Measurements from ENCODE around the gene SHANK2.

SHANK2 gene

DNA sequence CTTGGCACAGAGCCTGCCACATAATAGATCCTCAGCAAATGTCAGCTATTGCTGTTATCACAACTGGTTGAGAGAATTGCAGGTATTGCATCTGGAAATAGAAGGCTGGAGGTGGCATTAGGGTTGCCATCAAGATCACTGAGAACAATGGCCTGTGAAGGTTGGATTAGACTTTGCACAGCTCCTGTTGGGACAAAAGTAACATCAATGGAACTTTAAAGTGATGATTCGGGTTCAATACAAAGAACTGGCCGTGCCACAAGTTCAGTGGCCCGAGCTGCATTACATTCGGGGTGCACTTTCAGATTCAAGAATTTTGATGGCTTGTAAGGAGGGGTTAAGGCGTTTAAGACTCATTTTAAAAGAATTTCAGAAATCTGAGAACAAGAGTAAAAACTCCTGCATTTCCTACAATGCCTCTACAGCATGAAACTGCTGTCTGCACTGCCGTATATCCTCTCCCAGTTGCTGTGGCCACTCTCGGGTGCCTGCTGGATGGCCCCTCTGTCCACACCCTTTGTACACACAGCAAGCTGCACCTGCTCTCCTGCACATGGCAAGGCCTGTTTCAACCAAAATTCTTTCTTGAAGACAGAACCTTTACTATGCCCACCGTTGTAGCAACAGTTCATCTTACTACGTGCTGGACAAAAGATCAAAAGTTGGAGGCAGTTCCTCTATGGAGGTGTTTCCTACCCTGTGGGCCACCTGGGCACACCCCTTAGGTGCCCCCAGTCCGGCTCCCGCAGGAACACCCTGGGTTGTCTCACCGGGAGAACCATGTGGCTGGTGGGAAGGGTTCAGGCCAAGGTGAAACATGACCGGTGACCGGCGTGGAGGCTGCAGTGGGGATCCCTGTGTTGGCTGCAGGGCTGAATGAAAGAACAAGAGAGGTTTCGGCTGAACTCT is 17.5 kb upstream of the SHANK2 start:
- no peak for DNase-seq (ENCODE audit: low spot score)

DNA sequence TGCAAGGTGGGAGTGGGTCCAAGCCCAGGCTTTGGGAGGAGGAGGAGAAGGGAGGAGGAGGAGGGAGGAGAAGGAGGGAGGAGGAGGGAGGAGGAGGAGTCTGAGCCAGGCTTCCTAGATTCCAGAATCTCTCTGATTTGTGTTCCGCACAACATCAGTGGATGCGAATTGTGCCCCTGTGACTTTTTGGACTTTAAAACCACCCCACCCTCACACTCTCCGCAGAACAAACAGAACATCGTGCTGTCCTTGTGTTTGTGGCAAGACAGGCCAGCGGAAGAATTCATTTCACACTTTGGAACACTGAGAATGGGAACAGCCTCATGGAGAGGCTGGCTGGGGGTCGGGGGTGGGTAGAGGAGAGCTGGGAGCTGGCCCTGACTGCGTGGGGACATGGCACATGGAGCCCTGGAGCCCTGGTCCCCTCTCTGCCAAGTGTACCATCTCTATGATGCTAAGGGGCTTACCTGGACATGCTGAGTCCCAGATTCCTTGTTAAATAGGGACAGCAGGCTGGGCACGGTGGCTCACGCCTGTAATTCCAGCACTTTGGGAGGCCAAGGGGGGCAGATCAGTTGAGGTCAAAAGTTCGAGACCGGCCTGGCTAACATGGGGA is 16.4 kb upstream of the SHANK2 start:
- DNase-seq (ENCODE audit: low spot score) = no peak

DNA sequence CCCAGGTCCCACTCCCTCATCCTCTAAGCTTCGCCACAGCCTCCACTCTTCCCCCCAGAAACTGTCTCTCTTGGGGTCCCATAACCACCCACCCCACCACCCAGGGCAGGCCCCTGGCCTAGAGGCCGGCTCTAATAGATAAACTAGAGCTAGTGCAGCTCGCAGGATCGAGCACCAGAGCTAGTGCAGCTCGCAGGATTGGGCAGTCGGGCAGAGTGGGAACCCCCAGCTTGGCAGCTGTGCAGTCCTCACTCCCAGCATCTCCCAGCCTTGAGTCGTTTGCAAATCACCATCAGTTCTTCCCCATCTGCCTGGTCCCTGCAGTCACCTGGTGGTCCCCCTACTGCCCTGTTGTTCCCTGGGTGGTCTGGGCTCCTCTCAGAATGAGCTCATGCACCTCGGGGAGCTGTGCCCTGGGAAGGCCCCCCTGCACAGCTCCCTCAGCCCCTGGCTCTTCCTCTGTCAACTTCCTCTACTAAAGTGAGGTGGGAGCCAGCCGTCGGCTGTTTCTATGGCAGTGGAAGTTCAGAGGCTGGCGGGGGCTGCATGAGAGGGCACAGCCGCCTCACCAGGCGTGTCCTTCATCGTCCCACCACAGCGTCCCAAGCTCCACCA is 15.5 kb upstream of the SHANK2 start:
- no peak for DNase-seq (ENCODE audit: low spot score)

DNA sequence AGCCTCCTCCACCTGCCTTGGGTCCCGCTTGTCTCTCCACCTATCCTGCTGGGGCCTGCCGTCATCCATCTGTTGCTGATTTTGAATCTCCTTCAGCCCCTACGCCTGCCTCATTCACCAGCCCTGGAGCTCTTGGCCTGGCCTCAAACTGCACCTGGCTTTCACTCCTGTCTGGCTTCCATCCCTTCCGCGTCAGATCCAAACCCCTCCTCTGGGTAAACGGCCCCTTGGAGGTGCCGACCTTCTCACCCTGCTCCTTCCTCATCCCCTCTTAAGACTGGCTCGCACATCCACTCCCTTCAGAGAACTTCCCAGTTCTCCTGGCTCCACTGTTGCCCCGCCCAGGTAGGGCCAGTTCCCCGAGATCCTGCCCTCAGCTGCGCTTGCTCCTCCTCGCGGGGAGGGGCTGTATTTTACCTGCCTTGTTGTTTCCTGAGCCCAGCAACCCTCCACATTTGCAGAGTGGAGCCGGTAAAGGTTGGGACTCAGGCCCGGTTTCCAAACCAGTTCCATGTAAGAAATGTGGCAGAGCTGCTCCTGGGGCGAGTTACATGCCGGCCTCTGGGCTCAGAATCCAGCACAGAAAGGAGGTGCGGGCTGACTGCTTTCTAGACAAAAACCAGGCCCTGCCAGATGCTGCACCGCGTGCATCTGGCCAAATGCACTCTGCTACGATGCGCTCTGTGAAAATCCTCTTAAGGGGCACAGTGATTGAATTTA is 13.9 kb upstream of the SHANK2 start:
- DNase-seq (ENCODE audit: low spot score) = no peak

DNA sequence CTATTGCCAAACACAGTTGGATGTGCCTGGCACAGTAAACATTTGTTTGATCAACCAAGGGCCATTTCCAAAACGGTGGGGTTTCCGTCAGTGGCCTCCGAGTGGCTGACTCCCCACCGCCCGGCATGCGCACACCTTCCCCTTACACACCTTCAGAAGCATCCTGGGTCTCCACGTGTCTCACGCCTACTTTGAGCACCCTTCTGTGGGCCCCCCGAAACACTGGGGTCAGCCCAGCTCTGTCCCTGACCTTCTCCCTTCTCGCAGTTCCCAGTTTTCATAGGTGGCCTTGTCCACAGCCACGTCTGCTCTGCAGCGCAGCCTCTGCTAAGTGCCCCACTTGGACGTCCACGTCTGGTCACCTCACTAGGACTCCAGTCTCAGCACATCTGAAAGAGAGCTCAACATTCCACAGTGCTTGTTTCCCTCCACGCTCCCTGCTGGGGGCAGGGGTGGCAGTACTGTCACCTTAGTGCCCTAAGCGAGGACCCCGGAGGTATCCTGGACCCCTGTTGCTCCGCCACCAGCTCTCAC is 13.2 kb upstream of the SHANK2 start:
- DNase-seq (ENCODE audit: low spot score) = no peak

DNA sequence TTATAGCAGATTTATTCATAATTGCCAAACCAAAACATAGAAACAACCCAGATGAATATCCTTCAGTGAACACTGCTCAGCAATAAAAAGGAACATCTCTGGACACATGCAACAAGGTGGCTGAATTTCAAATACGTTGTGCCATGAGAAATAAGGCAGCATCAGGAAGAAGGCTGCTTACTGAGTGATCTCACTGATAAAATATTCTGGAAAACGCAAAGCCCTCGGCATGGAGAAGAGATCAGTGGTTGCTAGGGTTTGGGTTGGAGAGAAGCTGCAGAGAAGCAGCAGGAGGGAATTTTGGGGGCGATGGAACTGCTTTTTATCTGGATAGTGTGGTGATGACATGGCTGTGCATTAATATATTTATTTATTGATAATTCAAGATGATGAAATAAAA is 11.0 kb upstream of the SHANK2 start:
- DNase-seq (ENCODE audit: low spot score) = no peak

DNA sequence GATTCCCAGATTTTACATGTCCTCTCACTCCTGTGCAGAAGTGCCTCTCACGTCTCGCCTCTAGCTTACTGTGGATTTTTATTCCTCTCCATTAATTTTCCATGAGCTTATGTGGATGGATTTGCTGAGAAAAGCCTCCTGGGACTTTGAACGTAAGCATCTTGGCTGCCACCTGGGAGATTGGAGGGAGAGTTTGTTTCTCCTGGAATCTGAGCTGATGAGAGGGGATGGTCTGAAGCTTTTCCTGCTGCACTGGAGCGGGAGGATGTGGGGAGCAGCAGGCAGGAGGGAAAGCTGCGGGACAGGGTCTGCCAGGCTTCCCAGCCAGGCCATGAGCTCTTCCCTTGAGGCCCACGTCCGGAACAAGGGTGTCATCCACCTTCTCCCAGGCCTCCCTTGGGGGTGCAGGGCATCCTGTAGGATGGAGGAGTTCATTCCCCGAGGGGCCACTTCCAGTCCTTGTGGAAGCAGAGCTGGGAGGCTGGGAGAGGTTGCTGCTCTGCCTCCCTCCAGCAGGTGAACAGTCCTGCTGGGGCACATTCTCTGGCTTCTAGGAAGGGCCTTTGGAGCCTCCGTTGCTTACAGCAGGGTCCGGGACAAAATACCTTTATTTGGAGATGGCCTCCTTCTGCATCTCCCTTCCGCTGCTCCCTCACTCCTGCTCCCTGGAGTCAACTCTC is 3.6 kb upstream of the SHANK2 start:
- DNase-seq (ENCODE audit: low spot score) = no peak

DNA sequence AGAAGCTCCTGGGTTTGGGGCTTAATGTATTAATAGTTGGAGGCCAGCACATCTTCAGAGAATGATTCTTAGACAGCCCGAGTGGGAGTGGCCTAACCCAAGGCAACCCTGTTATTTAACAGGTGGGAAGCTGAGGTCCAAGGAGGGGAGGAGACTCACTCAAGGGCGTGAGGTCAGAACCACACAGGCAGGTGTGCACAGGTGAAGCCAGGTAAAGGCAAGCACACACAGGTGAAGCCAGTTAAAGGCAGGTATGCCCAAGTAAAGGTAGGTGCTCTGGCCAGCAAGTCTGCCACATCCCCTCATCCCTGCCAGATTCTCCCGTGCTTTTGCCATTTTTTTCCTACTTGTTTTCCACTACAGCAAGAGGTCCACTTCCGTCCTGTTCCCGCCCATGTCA is 2.9 kb upstream of the SHANK2 start:
- DNase-seq (ENCODE audit: low spot score) = no peak

DNA sequence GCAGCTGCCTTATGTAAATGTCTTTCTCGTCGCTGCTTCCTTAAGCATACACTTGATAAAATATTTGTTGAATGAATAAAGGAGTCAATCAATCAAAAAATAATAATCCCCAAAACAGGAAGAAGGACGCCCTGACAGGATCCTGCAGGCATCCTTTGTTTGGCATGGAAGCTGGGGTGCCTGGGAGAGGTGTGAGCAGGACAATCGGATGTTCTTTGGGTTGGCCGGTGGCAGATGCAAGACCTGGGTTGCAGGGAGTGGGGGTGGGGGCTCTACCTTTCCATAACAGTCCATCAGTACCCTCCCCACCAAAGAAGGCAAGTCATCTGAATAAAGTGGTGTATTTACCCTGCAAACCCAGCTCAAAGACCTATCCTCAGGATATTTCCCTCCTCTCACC is 1.4 kb upstream of the SHANK2 start:
- no peak for DNase-seq (ENCODE audit: low spot score)

DNA sequence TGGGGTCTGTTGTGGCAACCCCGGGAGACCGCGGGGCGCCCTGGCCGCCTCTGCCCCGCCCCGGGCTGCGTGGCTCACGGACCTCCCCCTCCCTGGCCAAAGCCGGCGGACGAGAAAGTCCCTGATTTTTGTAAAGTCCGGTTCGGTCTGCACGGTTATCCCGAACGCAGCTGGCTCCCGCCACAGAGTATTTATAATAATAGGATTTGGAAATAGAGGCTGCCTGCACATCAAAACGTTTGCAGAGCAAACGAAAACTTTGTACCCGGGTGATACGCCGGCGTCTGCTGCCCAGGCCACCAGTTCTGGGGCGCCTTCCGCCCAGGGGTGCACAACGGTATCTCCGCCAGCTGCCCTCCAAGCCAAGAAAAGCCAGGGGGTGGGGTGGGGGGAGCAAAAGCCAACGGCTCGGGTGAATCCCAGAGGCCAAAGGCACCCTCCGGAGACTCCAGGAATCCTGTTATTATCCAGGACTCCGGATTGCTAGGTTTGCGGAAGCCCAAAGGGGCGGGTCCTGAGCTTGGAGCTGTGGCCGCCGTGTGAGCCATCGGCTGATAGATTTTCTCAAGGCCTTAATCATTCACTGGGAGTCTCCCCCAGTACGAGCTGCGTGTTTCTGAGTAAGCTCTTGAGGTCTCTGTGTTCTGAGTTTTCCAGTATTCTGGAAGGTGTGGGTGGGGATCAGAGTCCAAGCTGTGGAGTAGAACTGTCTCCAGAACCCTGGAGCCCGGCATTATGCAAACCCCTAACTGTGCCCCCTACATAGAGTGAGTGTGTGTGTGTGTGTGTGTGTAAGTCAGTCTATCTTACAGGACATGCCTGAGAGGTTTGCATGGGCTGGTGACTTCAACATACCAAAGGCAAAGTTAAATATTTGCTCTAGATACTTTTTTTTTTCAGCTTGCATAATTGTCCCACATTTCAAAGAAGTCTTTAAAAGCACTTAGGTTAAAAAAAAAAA is 673 bp upstream of the SHANK2 start:
- no peak for DNase-seq (ENCODE audit: low spot score)

DNA sequence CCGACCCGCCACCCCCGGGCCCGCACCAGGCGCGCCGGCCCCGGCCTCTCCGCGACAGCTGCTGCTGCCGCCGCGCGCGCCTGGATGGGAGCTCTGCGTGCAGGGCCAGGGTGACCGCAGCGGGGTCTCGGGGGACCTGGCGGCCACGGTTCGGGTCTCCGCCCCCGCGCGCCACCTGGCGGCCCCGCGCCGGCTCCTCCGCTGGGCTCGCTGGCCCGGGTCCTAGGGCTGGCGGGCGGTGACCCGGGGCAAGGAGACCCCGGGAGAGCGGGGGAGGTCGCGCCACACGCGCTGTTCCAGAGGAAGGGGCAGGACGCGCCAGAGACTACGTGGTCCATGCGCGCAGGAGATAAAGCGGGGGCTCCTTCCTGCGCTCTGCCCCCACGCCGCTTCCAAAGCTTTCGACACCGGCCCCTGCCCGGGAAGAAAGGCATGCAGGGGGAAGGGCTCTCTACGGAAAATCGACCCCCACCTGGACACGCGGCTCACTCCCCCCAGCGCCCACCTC is 562 bp downstream of the SHANK2 start:
- no peak for DNase-seq (ENCODE audit: low spot score)

DNA sequence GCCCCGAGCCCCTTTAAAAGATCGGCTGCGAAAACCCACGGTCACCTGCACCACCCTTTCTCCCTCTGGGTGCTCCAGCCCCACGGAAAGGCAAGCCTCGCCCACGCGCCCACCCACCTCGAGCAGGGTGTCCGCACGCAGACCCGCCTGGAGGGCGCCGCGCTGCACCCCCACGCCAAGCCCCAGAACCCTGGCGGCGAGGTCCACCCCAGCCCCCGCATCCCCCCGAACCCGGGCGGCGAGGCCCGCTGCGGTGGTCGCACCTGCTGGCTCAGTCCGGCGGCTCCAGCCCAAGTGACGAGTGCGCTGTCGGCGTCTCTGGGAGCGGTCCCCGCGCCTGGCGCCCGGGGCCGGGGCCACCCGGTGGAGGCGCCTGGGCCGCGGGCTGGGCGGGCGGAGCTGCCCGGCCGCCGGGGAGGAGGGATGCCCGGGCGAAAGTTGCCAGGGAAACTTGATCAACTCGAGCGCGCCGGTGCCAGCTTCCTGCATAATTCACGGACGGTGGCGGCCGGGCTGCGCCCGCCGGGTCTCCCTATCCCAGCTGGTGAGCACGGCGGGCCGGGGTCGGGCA is 1.1 kb downstream of the SHANK2 start:
- no peak for DNase-seq (ENCODE audit: low spot score)

DNA sequence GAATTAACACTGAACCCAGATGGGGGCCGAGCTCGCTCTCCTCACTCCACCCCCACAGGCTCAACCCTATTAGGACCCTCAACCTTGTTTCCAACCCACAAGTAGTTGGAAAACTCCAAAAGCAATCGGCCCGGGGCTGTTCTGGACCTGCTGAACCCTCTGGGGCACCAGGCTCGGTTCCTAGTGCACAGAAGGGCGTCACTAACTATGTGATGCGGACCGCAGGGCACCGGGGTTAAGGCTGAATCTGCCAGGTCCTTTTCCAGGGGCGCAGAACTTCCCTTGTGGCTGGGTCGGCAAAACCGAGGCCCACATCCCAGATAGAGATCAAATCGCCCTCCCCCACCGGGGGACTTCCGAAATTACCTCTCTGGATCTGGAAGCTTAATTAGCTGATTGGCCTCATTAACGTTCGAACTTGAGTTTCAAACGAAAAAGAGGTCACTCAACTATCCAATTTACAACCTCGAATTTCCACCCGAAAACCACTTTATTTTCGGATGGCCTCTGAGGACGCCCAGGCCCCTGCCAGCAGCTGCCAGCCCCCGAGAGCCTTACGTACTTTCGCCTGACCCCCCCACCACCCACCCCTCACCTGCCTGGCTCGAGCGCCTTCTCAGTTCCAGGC is 1.7 kb downstream of the SHANK2 start:
- DNase-seq (ENCODE audit: low spot score) = no peak

DNA sequence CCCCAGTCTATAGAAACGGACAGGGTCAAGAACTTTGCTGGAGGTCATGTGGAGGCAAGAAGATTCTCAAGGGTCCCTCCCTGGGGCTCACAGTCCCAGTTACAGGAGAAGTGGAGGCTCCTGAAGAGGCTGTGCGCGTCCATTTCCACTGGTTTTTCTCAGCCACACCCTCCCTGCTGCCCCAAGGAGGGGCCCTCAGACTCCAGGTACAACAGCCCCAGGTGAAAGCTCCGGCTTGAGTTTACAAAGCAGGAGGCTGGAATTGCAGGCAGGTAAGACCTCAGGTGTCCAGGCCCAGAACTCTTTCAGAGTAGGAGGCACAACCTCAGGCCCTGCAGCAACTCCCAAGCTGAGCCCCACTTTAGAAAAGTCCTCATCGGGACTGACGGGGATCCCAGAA is 3.1 kb downstream of the SHANK2 start:
- no peak for DNase-seq (ENCODE audit: low spot score)

DNA sequence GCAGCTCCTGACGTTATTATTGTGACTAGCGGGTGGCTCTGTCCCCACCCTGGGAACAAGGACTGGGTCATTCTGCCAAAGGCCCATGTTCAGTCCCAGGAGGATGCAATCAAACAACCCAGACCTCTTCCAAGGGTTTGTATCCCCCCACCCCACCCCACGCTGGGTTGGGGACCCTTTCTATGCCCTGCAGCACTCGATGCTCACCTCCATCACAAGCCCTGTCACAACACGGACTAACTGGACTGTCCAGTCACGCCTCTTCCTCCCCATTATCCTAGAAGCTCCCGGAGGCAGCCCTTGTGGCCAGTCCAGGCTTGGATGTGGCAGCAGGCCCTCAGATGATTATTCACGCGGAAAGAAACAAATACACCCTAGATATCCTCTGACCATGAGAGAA is 3.7 kb downstream of the SHANK2 start:
- no peak for DNase-seq (ENCODE audit: low spot score)

DNA sequence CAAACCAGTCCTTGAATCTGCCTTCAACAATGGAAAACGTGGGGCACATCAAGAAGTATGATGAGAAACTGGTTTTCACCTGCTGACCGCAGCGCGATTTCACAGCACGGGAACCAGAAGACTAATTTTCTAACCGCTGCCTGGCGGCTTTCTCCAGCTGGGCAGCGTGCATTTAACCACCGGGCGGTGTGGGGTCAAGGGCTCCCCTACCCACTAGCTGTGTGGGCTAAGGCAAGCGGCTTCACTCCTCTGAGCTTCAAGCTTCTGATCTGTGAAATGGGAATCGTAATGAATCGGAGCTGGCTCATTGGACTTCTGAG is 4.2 kb downstream of the SHANK2 start:
- DNase-seq (ENCODE audit: low spot score) = no peak

DNA sequence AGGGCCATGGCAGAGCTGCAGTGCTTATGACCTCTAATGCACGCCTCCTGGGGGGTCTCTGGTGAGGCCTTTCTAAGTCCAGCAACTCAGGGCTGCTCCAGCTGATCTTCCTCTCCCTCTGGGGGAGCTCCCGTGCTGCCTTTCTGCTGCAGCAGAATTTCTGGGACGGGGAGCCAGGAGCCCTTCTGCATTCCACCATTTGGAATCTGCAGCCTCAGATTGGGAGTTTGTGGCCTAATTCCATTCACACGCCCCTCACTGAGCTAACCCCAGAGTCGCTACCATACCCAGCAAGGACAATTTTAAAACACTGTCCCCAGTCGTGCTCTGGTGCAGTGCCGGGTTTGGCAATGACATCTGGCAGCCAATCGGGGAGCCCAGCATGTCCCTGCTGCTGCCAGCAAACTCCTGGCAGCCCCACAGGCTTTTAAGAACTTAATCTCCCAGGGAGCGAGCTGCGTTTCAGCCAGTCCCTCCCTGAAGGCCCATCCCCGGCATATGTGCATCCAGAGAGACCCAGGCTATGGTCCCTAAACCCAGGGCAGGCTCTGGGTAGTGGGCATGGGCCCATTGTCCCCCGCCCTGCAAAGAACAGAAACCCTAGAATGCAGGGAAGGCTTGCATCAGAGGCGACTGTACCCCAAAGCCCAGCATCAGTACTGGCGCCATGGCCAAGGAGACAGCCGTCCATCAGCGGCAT is 4.7 kb downstream of the SHANK2 start:
- DNase-seq (ENCODE audit: low spot score) = no peak

DNA sequence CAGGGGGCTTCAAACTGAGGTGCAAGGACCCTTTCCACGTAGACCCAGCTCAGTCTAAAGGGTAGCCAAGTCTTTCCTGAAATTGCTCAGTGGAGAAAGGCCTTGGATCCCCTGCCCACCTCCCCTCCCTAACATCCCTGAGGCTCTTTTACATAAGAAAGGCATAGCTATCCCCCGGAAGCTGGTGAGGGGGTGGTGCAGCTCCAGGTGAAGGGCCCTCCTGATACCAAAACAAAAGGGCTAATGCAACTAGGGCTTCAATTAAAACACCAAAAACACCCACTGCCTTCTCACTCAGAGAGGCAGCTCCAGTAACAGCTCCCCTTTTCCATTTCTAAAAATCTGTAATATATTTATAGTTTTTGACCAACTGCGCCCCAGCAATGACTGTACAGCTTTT is 5.8 kb downstream of the SHANK2 start:
- DNase-seq (ENCODE audit: low spot score) = no peak
